ENCODE results near the gene SUPV3L1. TPM values are rescaled to one million over a fixed set of nuclear protein-coding genes. Genes with fewer than 3 reads are reported as not detected.

The SUPV3L1 gene
- polyA plus RNA-seq, 1 donor (not counting 4 experiments of a cell fraction or from before 2014, with no cell fraction given), result 34.1 TPM

DNA sequence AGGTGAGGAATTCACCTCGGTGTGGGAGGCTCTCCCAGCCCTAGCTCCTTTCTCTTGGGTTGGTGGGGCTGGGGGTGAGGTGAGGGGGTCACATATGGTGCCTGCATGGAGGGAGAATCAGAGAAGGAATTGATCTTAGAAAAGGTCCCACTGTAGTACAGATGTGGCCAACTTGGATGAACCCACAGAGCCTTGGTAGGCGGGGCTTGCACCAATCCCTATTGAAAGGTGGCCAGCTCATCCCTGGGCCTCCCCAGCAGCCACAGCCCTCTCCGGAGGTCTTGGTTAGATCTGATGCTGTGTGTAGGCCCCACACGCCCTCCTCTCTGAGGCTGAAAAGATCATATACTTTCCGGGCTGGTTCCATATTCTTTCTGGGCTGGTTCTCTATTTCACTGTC lies 59.1 kb downstream of the SUPV3L1 start:
- Histone ChIP-seq H3K79me2 (ENCODE audit: control insufficient read depth, insufficient read depth, low read length) (no peaks in the 10 kb centered on the region), H3K36me3 (ENCODE audit: control insufficient read depth in 2 of 2, extremely low read depth in 1 of 2, insufficient read depth in 2 of 2, low read length in 2 of 2) (no peaks in the 10 kb centered on the region), H3K27me3 (ENCODE audit: control insufficient read depth, extremely low read depth, insufficient read depth, low read length) (no peaks in the 10 kb centered on the region), H3K27ac (ENCODE audit: control insufficient read depth, insufficient read depth, low read length) (no peak overlapping the region), H3K9me1 (ENCODE audit: control insufficient read depth, extremely low read depth, insufficient read depth, low read length) (no peaks in the 10 kb centered on the region), H3K4me3 (ENCODE audit: control insufficient read depth in 2 of 3, extremely low read depth in 1 of 3, insufficient read depth in 2 of 3, low read depth in 1 of 3, low read length in 3 of 3) (no peak overlapping the region), H3K4me1 (ENCODE audit: control insufficient read depth, extremely low read depth, insufficient read depth, low read length) (peaks cover 20% of the 10 kb centered on the region), H2AFZ (ENCODE audit: control insufficient read depth, low read length) (no peak overlapping the region), H3K9me3 (ENCODE audit: control insufficient read depth, low read depth, low read length) (no peaks in the 10 kb centered on the region), H4K20me1 (ENCODE audit: control insufficient read depth, extremely low read depth, insufficient read depth, low read length) (no peaks in the 10 kb centered on the region), H3K4me2 (ENCODE audit: control insufficient read depth, extremely low read depth, insufficient read depth, low read depth, low read length) (no peak overlapping the region), H3K9ac (ENCODE audit: control insufficient read depth, extremely low read depth, insufficient read depth, low read length) (no peak overlapping the region)
- FAIRE-seq (no peak), DNase-seq (ENCODE audit: low read depth, low spot score) (no peak)
- TF ChIP-seq EZH2 (IDR thresholded peaks at IDR 0.05; ENCODE audit: low read length), result no peak
- TF ChIP-seq, protein P1, sequence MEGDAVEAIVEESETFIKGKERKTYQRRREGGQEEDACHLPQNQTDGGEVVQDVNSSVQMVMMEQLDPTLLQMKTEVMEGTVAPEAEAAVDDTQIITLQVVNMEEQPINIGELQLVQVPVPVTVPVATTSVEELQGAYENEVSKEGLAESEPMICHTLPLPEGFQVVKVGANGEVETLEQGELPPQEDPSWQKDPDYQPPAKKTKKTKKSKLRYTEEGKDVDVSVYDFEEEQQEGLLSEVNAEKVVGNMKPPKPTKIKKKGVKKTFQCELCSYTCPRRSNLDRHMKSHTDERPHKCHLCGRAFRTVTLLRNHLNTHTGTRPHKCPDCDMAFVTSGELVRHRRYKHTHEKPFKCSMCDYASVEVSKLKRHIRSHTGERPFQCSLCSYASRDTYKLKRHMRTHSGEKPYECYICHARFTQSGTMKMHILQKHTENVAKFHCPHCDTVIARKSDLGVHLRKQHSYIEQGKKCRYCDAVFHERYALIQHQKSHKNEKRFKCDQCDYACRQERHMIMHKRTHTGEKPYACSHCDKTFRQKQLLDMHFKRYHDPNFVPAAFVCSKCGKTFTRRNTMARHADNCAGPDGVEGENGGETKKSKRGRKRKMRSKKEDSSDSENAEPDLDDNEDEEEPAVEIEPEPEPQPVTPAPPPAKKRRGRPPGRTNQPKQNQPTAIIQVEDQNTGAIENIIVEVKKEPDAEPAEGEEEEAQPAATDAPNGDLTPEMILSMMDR (optimal IDR thresholded peaks at IDR 0.05 in 1 of 3, IDR thresholded peaks at IDR 0.05 in 1 of 3, conservative IDR thresholded peaks at IDR 0.05 in 1 of 3; ENCODE audit: extremely low read depth in 1 of 3, insufficient read depth in 2 of 3, low read length in 3 of 3), result no peak
- dilution Hi-C loops (cut with MboI; ENCODE audit: extremely low pct_ligation_motif_present, low sequenced_read_pairs), result no loop called here

DNA sequence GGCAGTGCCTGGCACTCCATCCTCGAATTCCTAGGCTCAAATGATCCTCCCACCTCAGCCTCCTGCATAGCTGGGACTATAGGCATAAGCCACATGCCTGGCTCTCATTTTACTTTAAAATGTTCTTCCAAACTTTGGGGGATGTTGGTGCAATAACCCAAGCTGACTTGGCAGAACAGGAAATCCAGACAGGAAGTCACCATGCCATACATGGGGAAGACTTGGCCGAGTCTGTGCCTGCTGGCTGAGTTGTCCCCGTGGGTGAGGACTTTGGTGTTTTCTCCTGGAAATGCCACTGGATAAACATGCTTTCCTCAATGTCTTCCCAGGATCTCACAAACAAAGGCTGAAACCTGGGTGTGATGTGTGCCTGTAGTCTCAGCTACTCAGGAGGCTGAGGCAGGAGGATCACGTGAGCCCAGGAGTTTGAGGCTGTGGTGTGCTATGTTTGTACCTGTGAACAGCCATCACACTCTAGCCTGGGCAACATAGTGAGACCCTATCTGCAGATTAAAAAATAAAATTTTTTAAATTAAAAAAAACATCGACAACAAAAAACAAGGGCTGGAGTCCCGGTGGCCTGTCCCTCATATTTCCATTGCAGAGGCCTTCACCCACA lies 59.9 kb downstream of the SUPV3L1 start:
- H3K4me3 ChIP-seq (ENCODE audit: control insufficient read depth in 2 of 3, extremely low read depth in 1 of 3, insufficient read depth in 2 of 3, low read depth in 1 of 3, low read length in 3 of 3), result no peak overlapping the region
- H4K20me1 ChIP-seq (ENCODE audit: control insufficient read depth, extremely low read depth, insufficient read depth, low read length), result no peaks in the 10 kb centered on the region
- dilution Hi-C loops (cut with MboI; ENCODE audit: extremely low pct_ligation_motif_present, low sequenced_read_pairs), result no loop called here
- H2AFZ ChIP-seq (ENCODE audit: control insufficient read depth, low read length), result peak overlapping the region; percentile 49
- no peaks in the 10 kb centered on the region for H3K9me1 ChIP-seq (ENCODE audit: control insufficient read depth, extremely low read depth, insufficient read depth, low read length)
- no peak for TF ChIP-seq EZH2 (IDR thresholded peaks at IDR 0.05; ENCODE audit: low read length)
- TF ChIP-seq, protein P1 (optimal IDR thresholded peaks at IDR 0.05 in 1 of 3, IDR thresholded peaks at IDR 0.05 in 1 of 3, conservative IDR thresholded peaks at IDR 0.05 in 1 of 3; ENCODE audit: extremely low read depth in 1 of 3, insufficient read depth in 2 of 3, low read length in 3 of 3), result no peak
- no peaks in the 10 kb centered on the region for H3K36me3 ChIP-seq (ENCODE audit: control insufficient read depth in 2 of 2, extremely low read depth in 1 of 2, insufficient read depth in 2 of 2, low read length in 2 of 2)
- H3K9ac ChIP-seq (ENCODE audit: control insufficient read depth, extremely low read depth, insufficient read depth, low read length), result no peak overlapping the region
- no peaks in the 10 kb centered on the region for H3K9me3 ChIP-seq (ENCODE audit: control insufficient read depth, low read depth, low read length)
- DNase-seq (ENCODE audit: low read depth, low spot score), result no peak
- no peaks in the 10 kb centered on the region for H3K79me2 ChIP-seq (ENCODE audit: control insufficient read depth, insufficient read depth, low read length)
- no peaks in the 10 kb centered on the region for H3K27me3 ChIP-seq (ENCODE audit: control insufficient read depth, extremely low read depth, insufficient read depth, low read length)
- no peak overlapping the region for H3K27ac ChIP-seq (ENCODE audit: control insufficient read depth, insufficient read depth, low read length)
- FAIRE-seq, result no peak
- no peak overlapping the region for H3K4me2 ChIP-seq (ENCODE audit: control insufficient read depth, extremely low read depth, insufficient read depth, low read depth, low read length)
- H3K4me1 ChIP-seq (ENCODE audit: control insufficient read depth, extremely low read depth, insufficient read depth, low read length), result peaks cover 20% of the 10 kb centered on the region

Data from keratinocyte (primary cell).